Hepatocyte (in vitro differentiated cells): Measurements from ENCODE around the gene NID1. TPM values are rescaled to one million over a fixed set of nuclear protein-coding genes. Genes with fewer than 3 reads are reported as not detected.

Experiments used
- DNase-seq: peaks from one replicate; pipeline ENCODE4 v3.0.0-alpha.2; 2016; ENCODE audit warnings: low spot score
- H2AFZ ChIP-seq: fragments of 200-600 bp; sonication (generic); 2 replicates; pipeline ENCODE4 v1.6.0; 2016; ENCODE audit warnings: antibody characterized with exemption, mild to moderate bottlenecking
- H3K27ac ChIP-seq: fragments of 200-600 bp; sonication (generic); 2 replicates; pipeline ENCODE4 v1.5.1; 2016; ENCODE audit warnings: mild to moderate bottlenecking
- H3K27me3 ChIP-seq: fragments of 200-600 bp; sonication (generic); 2 replicates; pipeline ENCODE4 v1.6.1; 2016
- H3K36me3 ChIP-seq: fragments of 200-600 bp; sonication (generic); replicated peaks from 2 replicates; pipeline ENCODE4 v1.5.1; 2016; ENCODE audit warnings: low read depth; ENCODE audit not compliant: insufficient read depth
- H3K4me1 ChIP-seq: fragments of 200-600 bp; sonication (generic); 2 replicates; pipeline ENCODE4 v1.5.1; 2016; ENCODE audit warnings: mild to moderate bottlenecking, moderate library complexity; ENCODE audit not compliant: insufficient read depth
- H3K4me2 ChIP-seq: fragments of 200-600 bp; sonication (generic); 2 replicates; pipeline ENCODE4 v1.6.0; 2016
- H3K4me3 ChIP-seq: fragments of 200-600 bp; sonication (generic); 2 replicates; pipeline ENCODE4 v1.5.1; 2016; ENCODE audit warnings: mild to moderate bottlenecking
- H3K79me2 ChIP-seq: fragments of 200-600 bp; sonication (generic); 2 replicates; pipeline ENCODE4 v1.6.0; 2017; ENCODE audit warnings: mild to moderate bottlenecking
- H3K9me2 ChIP-seq: fragments of 200-600 bp; sonication (generic); replicated peaks from 2 replicates; pipeline ENCODE4 v1.6.0; 2017; ENCODE audit warnings: mild to moderate bottlenecking; ENCODE audit not compliant: insufficient read depth
- H3K9me3 ChIP-seq: fragments of 200-600 bp; sonication (generic); 2 replicates; pipeline ENCODE4 v1.5.1; 2016; ENCODE audit warnings: low read depth, mild to moderate bottlenecking
- H4K20me1 ChIP-seq: fragments of 200-600 bp; sonication (generic); 2 replicates; pipeline ENCODE4 v1.6.0; 2016; ENCODE audit warnings: mild to moderate bottlenecking; ENCODE audit not compliant: insufficient read depth, poor library complexity, severe bottlenecking
- CTCF ChIP-seq: fragments of 200-600 bp; sonication (generic); IDR thresholded peaks from 2 replicates; pipeline ENCODE4 v1.5.1; 2016; ENCODE audit warnings: antibody characterized with exemption, mild to moderate bottlenecking; ENCODE audit not compliant: poor library complexity
- EZH2 ChIP-seq: fragments of 200-600 bp; sonication (generic); IDR thresholded peaks from 2 replicates; pipeline ENCODE4 v1.6.1; 2016; ENCODE audit warnings: antibody characterized with exemption, mild to moderate bottlenecking, borderline replicate concordance
- EZH2phosphoT487 ChIP-seq: fragments of 200-600 bp; sonication (generic); IDR thresholded peaks from one replicate; pipeline ENCODE4 v1.6.1; 2018; ENCODE audit warnings: antibody characterized with exemption, mild to moderate bottlenecking, low read depth, moderate library complexity; ENCODE audit not compliant: unreplicated experiment, severe bottlenecking
- WGBS: methylation state at CpG from one replicate; pipeline ENCODE4 v1.1.6; 2016; ENCODE audit warnings: low lambda C conversion rate; ENCODE audit errors: missing lambda C conversion rate; 5-methylcytosine and 5-hydroxymethylcytosine counted together
- polyA plus RNA-seq: library from polyadenylated mRNA; unstranded; fragments of >200 nt; fragmentation: Nextera tagmentation; extraction: Ambion mirVana; gene quantifications from 2 replicates; pipeline ENCODE4 v1.2.1, GENCODE V29; 2016
- total RNA-seq: library from RNA; depleted of rRNA; stranded (reverse); fragments of >200 nt; gene quantifications from 2 replicates; pipeline ENCODE4 v1.2.3, GENCODE V29; 2014

NID1 gene
- total and polyA plus RNA-seq, 2 experiments from 2014 or later, result 53.8 to 72.8 TPM

- peaks cover 3% of the 10 kb centered on the region for H4K20me1 ChIP-seq
- H3K4me2 ChIP-seq, result peak overlapping the region; percentile 54
- H3K4me1 ChIP-seq, result peaks cover 6% of the 10 kb centered on the region
- no peak for TF ChIP-seq CTCF
- no peak for TF ChIP-seq EZH2phosphoT487
- no peak for TF ChIP-seq EZH2
- H3K27me3 ChIP-seq, result no peaks in the 10 kb centered on the region
- H3K79me2 ChIP-seq, result peaks cover 87% of the 10 kb centered on the region
- H3K27ac ChIP-seq, result peak overlapping the region; percentile 60
- no peak for DNase-seq
- no peaks in the 10 kb centered on the region for H3K36me3 ChIP-seq
- no peak overlapping the region for H3K4me3 ChIP-seq
- 76% methylated on average over 5 of the region's 5 CpGs for WGBS
- H3K9me2 ChIP-seq, result no peaks in the 10 kb centered on the region
- no peak overlapping the region for H2AFZ ChIP-seq
- H3K9me3 ChIP-seq, result no peaks in the 10 kb centered on the region
These were observed 5.9 kb downstream of the NID1 start for GRCh38 chr1:236059011-236059410.

GRCh38 chr1:236058141-236058934 lies 6.6 kb downstream of the NID1 start:
- Histone ChIP-seq H3K36me3 (no peaks in the 10 kb centered on the region), H3K9me2 (no peaks in the 10 kb centered on the region), H3K4me1 (peaks cover 6% of the 10 kb centered on the region), H3K9me3 (no peaks in the 10 kb centered on the region), H2AFZ (no peak overlapping the region), H3K27me3 (no peaks in the 10 kb centered on the region), H3K4me2 (peak overlapping the region; percentile 54), H3K27ac (peak overlapping the region; percentile 60), H3K79me2 (peaks cover 90% of the 10 kb centered on the region), H3K4me3 (no peak overlapping the region), H4K20me1 (peaks cover 3% of the 10 kb centered on the region)
- peak; percentile 13 for DNase-seq
- 44% methylated on average over 5 of the region's 5 CpGs for WGBS
- TF ChIP-seq EZH2phosphoT487 (no peak), EZH2 (no peak), CTCF (no peak)

GRCh38 chr1:236057546-236057945 lies 7.3 kb downstream of the NID1 start:
- WGBS, result 95% methylated on average over 5 of the region's 5 CpGs
- Histone ChIP-seq H3K4me2 (peak overlapping the region; percentile 54), H3K27ac (peak overlapping the region; percentile 60), H3K4me3 (no peak overlapping the region), H3K9me2 (no peaks in the 10 kb centered on the region), H3K9me3 (no peaks in the 10 kb centered on the region), H4K20me1 (peaks cover 3% of the 10 kb centered on the region), H2AFZ (no peak overlapping the region), H3K4me1 (peaks cover 6% of the 10 kb centered on the region), H3K36me3 (no peaks in the 10 kb centered on the region), H3K27me3 (no peaks in the 10 kb centered on the region), H3K79me2 (peaks cover 84% of the 10 kb centered on the region)
- TF ChIP-seq CTCF (no peak), EZH2 (no peak), EZH2phosphoT487 (no peak)
- DNase-seq, result no peak
